Skin epidermis (tissue), 12 donors: ENCODE results near the gene NELL1.

Experiments
- H3K27ac ChIP-seq, 21 experiments: fragments of 200-600 bp; sonication (generic) in 11 of 21; one replicate each; pipeline ENCODE4 v1.5.0; 2020; ENCODE audit warnings: mild to moderate bottlenecking in 3 of 21, inconsistent platforms in 2 of 21, moderate library complexity in 2 of 21
- H3K4me3 ChIP-seq, 7 experiments: fragments of 200-600 bp; sonication (generic) in 2 of 7; one replicate each; pipeline ENCODE4 v1.5.0; 2020; ENCODE audit warnings: inconsistent platforms in 2 of 7, mild to moderate bottlenecking in 2 of 7, moderate library complexity in 1 of 7

Gene NELL1

GRCh38 chr11:20759541-20759940, 90.2 kb downstream of the NELL1 start:
- Histone ChIP-seq H3K4me3 (no peak overlapping the region), H3K27ac (no peak overlapping the region)

- Histone ChIP-seq H3K4me3 (no peak overlapping the region), H3K27ac (no peak overlapping the region)
Observed at GRCh38 chr11:20760811-20761210, 91.4 kb downstream of the NELL1 start.

- Histone ChIP-seq H3K4me3 (no peak overlapping the region), H3K27ac (no peak overlapping the region)
Observed at GRCh38 chr11:20762116-20762844, 92.9 kb downstream of the NELL1 start.

GRCh38 chr11:20762980-20763379, 93.6 kb downstream of the NELL1 start:
- Histone ChIP-seq H3K27ac (no peak overlapping the region), H3K4me3 (no peak overlapping the region)

GRCh38 chr11:20770414-20770946, 101.1 kb downstream of the NELL1 start:
- no peak overlapping the region for H3K27ac ChIP-seq
- no peak overlapping the region for H3K4me3 ChIP-seq

- Histone ChIP-seq H3K4me3 (no peak overlapping the region), H3K27ac (no peak overlapping the region)
Observed at GRCh38 chr11:20771026-20771425, 101.6 kb downstream of the NELL1 start.

- Histone ChIP-seq H3K27ac (no peak overlapping the region), H3K4me3 (no peak overlapping the region)
Observed at GRCh38 chr11:20771681-20772080, 102.3 kb downstream of the NELL1 start.

GRCh38 chr11:20775331-20775730, 105.9 kb downstream of the NELL1 start:
- Histone ChIP-seq H3K4me3 (no peak overlapping the region), H3K27ac (no peak overlapping the region)

GRCh38 chr11:20782775-20783174, 113.4 kb downstream of the NELL1 start:
- H3K4me3 ChIP-seq: no peak overlapping the region
- H3K27ac ChIP-seq: no peak overlapping the region

- Histone ChIP-seq H3K27ac (no peak overlapping the region), H3K4me3 (no peak overlapping the region)
Observed at GRCh38 chr11:20783220-20783619, 113.8 kb downstream of the NELL1 start.

- no peak overlapping the region for H3K27ac ChIP-seq
- H3K4me3 ChIP-seq: no peak overlapping the region
Observed at GRCh38 chr11:20790622-20791021, 121.2 kb downstream of the NELL1 start.

GRCh38 chr11:20795005-20795404, 125.6 kb downstream of the NELL1 start:
- Histone ChIP-seq H3K4me3 (no peak overlapping the region), H3K27ac (no peak overlapping the region)

- H3K4me3 ChIP-seq: no peak overlapping the region
Observed at GRCh38 chr11:20808328-20808727, 138.9 kb downstream of the NELL1 start.

GRCh38 chr11:20821046-20821445, 151.7 kb downstream of the NELL1 start:
- Histone ChIP-seq H3K4me3 (no peak overlapping the region), H3K27ac (no peak overlapping the region)

More at GRCh38 chr11:20808328-20808727, 138.9 kb downstream of the NELL1 start:
- no peak overlapping the region for H3K27ac ChIP-seq

- H3K27ac ChIP-seq: no peak overlapping the region
Observed at GRCh38 chr11:20821470-20821869, 152.1 kb downstream of the NELL1 start.

GRCh38 chr11:20824773-20825172, 155.4 kb downstream of the NELL1 start:
- no peak overlapping the region for H3K27ac ChIP-seq
- no peak overlapping the region for H3K4me3 ChIP-seq

More at GRCh38 chr11:20821470-20821869, 152.1 kb downstream of the NELL1 start:
- no peak overlapping the region for H3K4me3 ChIP-seq

- no peak overlapping the region for H3K4me3 ChIP-seq
- H3K27ac ChIP-seq: no peak overlapping the region
Observed at GRCh38 chr11:20835561-20835960, 166.2 kb downstream of the NELL1 start.

GRCh38 chr11:20839231-20839630, 169.8 kb downstream of the NELL1 start:
- Histone ChIP-seq H3K27ac (no peak overlapping the region), H3K4me3 (no peak overlapping the region)

- no peak overlapping the region for H3K27ac ChIP-seq
- no peak overlapping the region for H3K4me3 ChIP-seq
Observed at GRCh38 chr11:20840341-20840740, 171.0 kb downstream of the NELL1 start.

GRCh38 chr11:20844216-20844615, 174.8 kb downstream of the NELL1 start:
- no peak overlapping the region for H3K27ac ChIP-seq
- H3K4me3 ChIP-seq: no peak overlapping the region

- H3K4me3 ChIP-seq: no peak overlapping the region
- H3K27ac ChIP-seq: no peak overlapping the region
Observed at GRCh38 chr11:20844630-20845029, 175.2 kb downstream of the NELL1 start.
